SK-MEL-5 (cell line): ENCODE measurements around the gene LMF2. TPM values are rescaled to one million over a fixed set of nuclear protein-coding genes. Genes with fewer than 3 reads are reported as not detected.

Experiments
- DNase-seq: peaks from one replicate; pipeline ENCODE4 v3.0.0-alpha.2; 2016; ENCODE audit warnings: low read depth, low spot score
- in situ Hi-C: cut with HindIII; loops from 2 replicates; pipeline ENCODE4 v1.10.0; 2016; ENCODE audit warnings: low sequenced_read_pairs, high pct_unique_total_duplicates, low pct_unique_long_range_greater_than_20kb
- total RNA-seq: library from RNA; depleted of rRNA; stranded (reverse); fragments of >200 nt; shearing (Covaris generic); gene quantifications from 2 replicates; pipeline ENCODE4 v1.2.3, GENCODE V29; 2014

Gene LMF2
- total RNA-seq, 1 experiment from 2014 or later: 26.3 TPM

GRCh38 chr22:50490531-50491308, 16.8 kb downstream of the LMF2 start:
- DNase-seq: no peak
- in situ Hi-C loops: no loop called here

GRCh38 chr22:50489363-50490243, 17.9 kb downstream of the LMF2 start:
- in situ Hi-C loops: no loop called here
- DNase-seq: no peak

GRCh38 chr22:50488886-50489285, 18.6 kb downstream of the LMF2 start:
- in situ Hi-C loops: no loop called here
- no peak for DNase-seq

GRCh38 chr22:50488006-50488677, 19.4 kb downstream of the LMF2 start:
- in situ Hi-C loops: no loop called here
- DNase-seq: no peak

GRCh38 chr22:50487290-50488005, 20.1 kb downstream of the LMF2 start:
- in situ Hi-C loops: no loop called here
- DNase-seq: no peak

GRCh38 chr22:50486561-50487289, 20.8 kb downstream of the LMF2 start, which contains the start of gene MIOX:
Gene MIOX, plus strand, starts transcription at chr22:50486859. Its CDS starts 39 bp downstream, at chr22:50486898.
- DNase-seq: no peak
- in situ Hi-C loops: no loop called here

- no peak for DNase-seq
- in situ Hi-C loops: no loop called here
These were observed 22.0 kb downstream of the LMF2 start for GRCh38 chr22:50485221-50486131.

- no peak for DNase-seq
- in situ Hi-C loops: no loop called here
These were observed 23.3 kb downstream of the LMF2 start for GRCh38 chr22:50483977-50484853.

- in situ Hi-C loops: no loop called here
- no peak for DNase-seq
These were observed 23.9 kb downstream of the LMF2 start for GRCh38 chr22:50483556-50483955.

- no peak for DNase-seq
- in situ Hi-C loops: no loop called here
These were observed 24.4 kb downstream of the LMF2 start for GRCh38 chr22:50483106-50483505.

GRCh38 chr22:50482107-50483074, 25.1 kb downstream of the LMF2 start:
- in situ Hi-C loops: no loop called here

GRCh38 chr22:50481440-50482106, 25.9 kb downstream of the LMF2 start, which contains the start of gene ADM2:
Gene ADM2, plus strand, starts transcription at chr22:50481543. Its CDS starts 305 bp downstream, at chr22:50481848.
- in situ Hi-C loops: no loop called here
- no peak for DNase-seq

More at GRCh38 chr22:50482107-50483074, 25.1 kb downstream of the LMF2 start:
- no peak for DNase-seq

- DNase-seq: no peak
- in situ Hi-C loops: no loop called here
These were observed 26.5 kb downstream of the LMF2 start for GRCh38 chr22:50481045-50481439.
